ENCODE data around the gene GPR55. TPM values are rescaled to one million over a fixed set of nuclear protein-coding genes. Genes with fewer than 3 reads are reported as not detected.

Gene GPR55
- total RNA-seq, 1 donor from 2014 or later, result not detected

DNA sequence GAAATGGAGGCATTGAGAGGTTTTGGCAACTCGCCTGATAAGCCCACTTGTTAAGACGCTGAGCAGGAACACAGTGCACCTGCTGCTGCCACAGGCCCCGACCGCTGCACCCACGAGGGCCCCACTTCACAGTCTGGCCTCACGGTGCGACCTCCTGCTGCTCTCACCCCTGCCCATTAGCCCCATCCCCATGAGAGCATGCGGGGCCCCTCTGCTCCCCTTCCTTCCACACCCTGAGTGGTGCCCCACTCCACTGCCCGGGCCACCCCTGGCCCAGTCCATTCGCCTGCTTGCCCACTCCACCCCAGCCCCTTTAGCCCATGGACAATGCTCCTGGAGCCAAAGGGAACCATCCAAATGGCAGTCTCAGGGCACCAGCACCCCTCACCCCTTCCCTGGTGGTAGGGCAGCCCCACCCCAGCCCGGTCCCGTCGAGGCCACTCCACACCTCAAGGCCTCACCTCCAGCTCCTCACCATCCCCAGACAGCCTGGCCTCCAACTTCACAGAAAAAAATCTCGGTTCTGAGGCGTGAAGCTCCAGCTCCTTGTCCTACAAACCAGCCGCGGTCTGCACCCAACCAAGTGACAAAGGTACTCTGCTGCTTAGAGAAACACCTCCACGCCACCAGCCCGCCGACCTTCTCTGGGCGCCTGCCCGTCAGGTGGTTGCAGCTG, 6.7 kb upstream of the GPR55 start:
- peaks cover 8% of the 10 kb centered on the region for H3K4me1 Mint-ChIP-seq (ENCODE audit: low read depth)
- H3K27ac Mint-ChIP-seq (ENCODE audit: unreplicated experiment), result no peak overlapping the region
- no peaks in the 10 kb centered on the region for H3K36me3 Mint-ChIP-seq (ENCODE audit: low read depth)

DNA sequence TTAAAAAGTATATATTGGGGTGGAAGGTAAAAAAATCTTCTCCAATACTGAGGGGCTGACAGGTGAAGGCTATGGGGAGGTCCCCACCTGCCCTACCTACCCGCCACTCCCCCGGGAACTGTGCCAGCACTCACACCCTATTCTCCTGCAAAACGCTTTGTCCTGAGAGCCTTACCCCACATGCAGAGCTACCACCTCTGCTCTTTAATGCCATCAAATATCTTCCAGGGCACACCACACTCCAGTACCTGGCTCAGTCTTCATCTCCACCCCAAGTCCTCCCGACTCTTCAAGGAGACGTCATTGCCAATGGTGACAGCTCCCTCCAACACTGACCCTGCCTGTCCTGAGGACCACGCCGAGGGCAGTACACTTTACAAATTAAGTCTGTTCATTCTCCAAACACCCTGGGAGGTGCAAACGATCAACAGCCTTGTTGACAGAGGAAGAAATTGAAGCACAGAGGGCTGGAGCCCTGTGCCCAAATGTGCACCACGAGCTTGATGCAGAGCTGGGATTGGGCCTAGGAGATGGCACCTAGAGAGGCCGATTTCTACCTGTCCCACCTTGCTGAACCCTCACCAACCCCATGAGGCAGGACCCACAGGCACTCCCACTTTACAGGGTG, 6.0 kb upstream of the GPR55 start:
- Mint-ChIP-seq H3K9me3 (ENCODE audit: low read depth) (peaks cover 4% of the 10 kb centered on the region), H3K27me3 (ENCODE audit: low read depth) (peaks cover 15% of the 10 kb centered on the region), H3K36me3 (ENCODE audit: low read depth) (no peaks in the 10 kb centered on the region), H3K27ac (ENCODE audit: unreplicated experiment) (no peak overlapping the region), H3K4me1 (ENCODE audit: low read depth) (peaks cover 8% of the 10 kb centered on the region), H3K4me3 (ENCODE audit: unreplicated experiment) (no peak overlapping the region)
- TF ChIP-seq, protein P1, sequence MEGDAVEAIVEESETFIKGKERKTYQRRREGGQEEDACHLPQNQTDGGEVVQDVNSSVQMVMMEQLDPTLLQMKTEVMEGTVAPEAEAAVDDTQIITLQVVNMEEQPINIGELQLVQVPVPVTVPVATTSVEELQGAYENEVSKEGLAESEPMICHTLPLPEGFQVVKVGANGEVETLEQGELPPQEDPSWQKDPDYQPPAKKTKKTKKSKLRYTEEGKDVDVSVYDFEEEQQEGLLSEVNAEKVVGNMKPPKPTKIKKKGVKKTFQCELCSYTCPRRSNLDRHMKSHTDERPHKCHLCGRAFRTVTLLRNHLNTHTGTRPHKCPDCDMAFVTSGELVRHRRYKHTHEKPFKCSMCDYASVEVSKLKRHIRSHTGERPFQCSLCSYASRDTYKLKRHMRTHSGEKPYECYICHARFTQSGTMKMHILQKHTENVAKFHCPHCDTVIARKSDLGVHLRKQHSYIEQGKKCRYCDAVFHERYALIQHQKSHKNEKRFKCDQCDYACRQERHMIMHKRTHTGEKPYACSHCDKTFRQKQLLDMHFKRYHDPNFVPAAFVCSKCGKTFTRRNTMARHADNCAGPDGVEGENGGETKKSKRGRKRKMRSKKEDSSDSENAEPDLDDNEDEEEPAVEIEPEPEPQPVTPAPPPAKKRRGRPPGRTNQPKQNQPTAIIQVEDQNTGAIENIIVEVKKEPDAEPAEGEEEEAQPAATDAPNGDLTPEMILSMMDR (IDR thresholded peaks at IDR 0.05), result no peak
- no peak for DNase-seq (ENCODE audit: low spot score)

More for the DNA sequence above, 6.7 kb upstream of the GPR55 start:
- Mint-ChIP-seq H3K9me3 (ENCODE audit: low read depth) (peaks cover 7% of the 10 kb centered on the region), H3K4me3 (ENCODE audit: unreplicated experiment) (no peak overlapping the region), H3K27me3 (ENCODE audit: low read depth) (peaks cover 16% of the 10 kb centered on the region)
- no peak for DNase-seq (ENCODE audit: low spot score)
- TF ChIP-seq, protein P1 (IDR thresholded peaks at IDR 0.05), result no peak

DNA sequence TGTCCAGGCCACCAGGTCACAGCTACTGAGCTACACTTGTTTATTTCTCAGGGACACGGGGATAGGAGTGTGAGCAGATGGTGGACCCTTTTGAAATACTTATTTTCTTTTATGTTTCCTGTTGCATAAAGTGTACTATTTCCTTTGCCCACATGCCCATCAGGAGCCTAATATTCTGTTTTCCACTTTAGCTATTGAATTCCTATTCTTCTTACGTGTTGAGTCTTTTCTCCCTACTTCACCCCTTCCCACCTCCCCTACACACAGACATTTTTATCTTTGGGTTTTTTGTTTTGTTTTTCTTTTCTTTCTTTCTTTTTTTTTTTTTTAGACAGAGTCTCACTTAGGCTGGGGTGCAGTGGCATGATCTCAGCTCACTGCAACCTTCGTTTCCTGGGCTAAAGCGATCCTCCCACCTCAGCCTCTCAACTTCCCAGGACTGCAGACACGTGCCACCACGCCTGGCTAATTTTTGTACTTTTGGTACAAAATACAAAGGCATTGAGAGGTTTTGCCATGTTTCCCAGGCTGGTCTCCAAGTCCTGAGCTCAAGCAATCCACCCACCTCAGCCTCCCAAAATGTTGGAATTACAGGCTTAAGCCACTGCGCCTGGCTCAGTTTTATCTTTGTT, 5.2 kb upstream of the GPR55 start:
- DNase-seq (ENCODE audit: low spot score), result no peak
- TF ChIP-seq, protein P1 (IDR thresholded peaks at IDR 0.05), result no peak
- H3K4me3 Mint-ChIP-seq (ENCODE audit: unreplicated experiment), result no peak overlapping the region
- no peak overlapping the region for H3K27ac Mint-ChIP-seq (ENCODE audit: unreplicated experiment)
- H3K36me3 Mint-ChIP-seq (ENCODE audit: low read depth), result no peaks in the 10 kb centered on the region
- H3K27me3 Mint-ChIP-seq (ENCODE audit: low read depth), result peaks cover 7% of the 10 kb centered on the region
- H3K4me1 Mint-ChIP-seq (ENCODE audit: low read depth), result peaks cover 8% of the 10 kb centered on the region
- no peaks in the 10 kb centered on the region for H3K9me3 Mint-ChIP-seq (ENCODE audit: low read depth)

DNA sequence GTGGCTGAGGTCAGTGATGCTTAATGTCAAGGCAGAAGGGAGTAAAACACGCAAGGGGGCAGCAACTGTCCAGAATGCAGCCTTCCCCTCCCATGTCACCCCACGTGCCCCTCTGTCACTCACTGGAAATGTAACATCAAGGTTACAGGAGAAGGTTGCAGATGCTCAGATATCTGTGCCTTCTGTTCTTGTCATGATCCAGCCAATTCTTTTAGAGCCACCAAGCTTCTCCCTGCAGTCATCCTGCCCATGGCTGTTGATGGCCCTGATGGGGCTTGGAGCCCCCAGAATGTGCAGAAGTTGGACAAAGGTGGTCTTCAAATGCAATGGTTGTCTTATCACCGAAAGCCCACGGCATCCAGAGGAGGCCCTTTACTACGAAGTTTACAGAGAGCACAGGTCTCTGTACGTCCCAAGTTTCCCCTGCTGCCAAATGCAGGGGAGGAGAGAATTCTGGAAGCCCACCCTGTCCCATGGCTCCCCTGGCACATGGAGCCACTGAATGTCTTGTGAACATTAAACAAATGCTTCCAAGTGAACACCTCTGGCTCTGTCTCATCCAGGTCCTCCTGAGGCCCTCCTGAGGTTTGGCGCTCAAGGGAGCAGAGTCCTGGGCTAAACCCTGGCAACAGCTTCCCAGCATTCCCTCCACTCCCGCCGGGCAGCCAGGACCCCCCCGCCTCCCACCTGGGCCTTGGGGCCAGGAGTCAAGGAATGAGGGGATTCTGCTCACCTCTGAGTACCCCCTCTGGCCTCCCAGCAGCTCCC, 4.5 kb upstream of the GPR55 start:
- TF ChIP-seq, protein P1 (IDR thresholded peaks at IDR 0.05), result no peak
- peaks cover 8% of the 10 kb centered on the region for H3K27me3 Mint-ChIP-seq (ENCODE audit: low read depth)
- H3K9me3 Mint-ChIP-seq (ENCODE audit: low read depth), result no peaks in the 10 kb centered on the region
- no peak overlapping the region for H3K4me3 Mint-ChIP-seq (ENCODE audit: unreplicated experiment)
- no peaks in the 10 kb centered on the region for H3K36me3 Mint-ChIP-seq (ENCODE audit: low read depth)
- no peak for DNase-seq (ENCODE audit: low spot score)
- peaks cover 8% of the 10 kb centered on the region for H3K4me1 Mint-ChIP-seq (ENCODE audit: low read depth)
- H3K27ac Mint-ChIP-seq (ENCODE audit: unreplicated experiment), result no peak overlapping the region
